ENCODE data around the gene ZC3H18.
"Not testable (repeated sequence)": the region's sequence is repeated elsewhere in the genome, so short reads cannot be mapped to it uniquely, and the experiment has no call there.

The ZC3H18 gene

GRCh38 chr16:88609426-88609825, 39.2 kb downstream of the ZC3H18 start:
- DNase-seq = not testable (repeated sequence)

- no peak for DNase-seq
Observed at GRCh38 chr16:88610080-88610479, 39.9 kb downstream of the ZC3H18 start.

- no peak for DNase-seq
Observed at GRCh38 chr16:88610909-88611812, 41.0 kb downstream of the ZC3H18 start.

GRCh38 chr16:88613293-88613692, 43.1 kb downstream of the ZC3H18 start:
- DNase-seq = no peak

GRCh38 chr16:88613911-88614817, 44.0 kb downstream of the ZC3H18 start:
- DNase-seq = no peak

GRCh38 chr16:88614818-88615580, 44.8 kb downstream of the ZC3H18 start:
- DNase-seq = no peak

- no peak for DNase-seq
Observed at GRCh38 chr16:88616320-88616719, 46.1 kb downstream of the ZC3H18 start.

GRCh38 chr16:88616736-88617135, 46.5 kb downstream of the ZC3H18 start:
- no peak for DNase-seq

- no peak for DNase-seq
Observed at GRCh38 chr16:88617268-88618031, 47.2 kb downstream of the ZC3H18 start.

GRCh38 chr16:88618182-88618955, 48.2 kb downstream of the ZC3H18 start:
- DNase-seq = no peak

- DNase-seq = no peak
Observed at GRCh38 chr16:88618956-88619667, 48.9 kb downstream of the ZC3H18 start.

GRCh38 chr16:88619859-88620815, 49.9 kb downstream of the ZC3H18 start:
- no peak for DNase-seq

GRCh38 chr16:88622125-88622524, 51.9 kb downstream of the ZC3H18 start:
- DNase-seq = no peak

GRCh38 chr16:88622866-88623265, 52.7 kb downstream of the ZC3H18 start:
- no peak for DNase-seq

- no peak for DNase-seq
Observed at GRCh38 chr16:88623858-88624257, 53.7 kb downstream of the ZC3H18 start.

- no peak for DNase-seq
Observed at GRCh38 chr16:88624481-88624880, 54.3 kb downstream of the ZC3H18 start.

GRCh38 chr16:88624977-88625576, 54.9 kb downstream of the ZC3H18 start:
- DNase-seq = no peak

- no peak for DNase-seq
Observed at GRCh38 chr16:88626646-88627045, 56.4 kb downstream of the ZC3H18 start.
